ENCODE data around the gene TMEM244. TPM values are rescaled to one million over a fixed set of nuclear protein-coding genes. Genes with fewer than 3 reads are reported as not detected.

Gene TMEM244
- total and polyA plus RNA-seq, 2 of the 13 experiments (the other 11 are each of a cell fraction or from before 2014, with no cell fraction given), result not detected

- Histone ChIP-seq H3K4me2 (ENCODE audit: low read depth, low read length) (no peak overlapping the region), H3K27me3 (ENCODE audit: control insufficient read depth in 1 of 2, insufficient read depth in 2 of 2, low read length in 2 of 2) (no peaks in the 10 kb centered on the region), H4K20me1 (ENCODE audit: insufficient read depth, low read length) (no peaks in the 10 kb centered on the region), H3K27ac (ENCODE audit: extremely low read length, insufficient read depth, low read length) (no peak overlapping the region), H3K9me3 (ENCODE audit: low read length) (no peaks in the 10 kb centered on the region), H3K79me2 (ENCODE audit: insufficient read depth, low read length) (no peaks in the 10 kb centered on the region), H3K4me3 (replicated peaks in 1 of 3; ENCODE audit: insufficient read depth in 1 of 3, low read depth in 2 of 3, low read length in 3 of 3) (no peak overlapping the region), H2AFZ (ENCODE audit: low read length) (no peak overlapping the region), H3K9ac (ENCODE audit: insufficient read depth, low read depth, low read length) (no peak overlapping the region), H3K36me3 (replicated peaks in 1 of 2; ENCODE audit: control insufficient read depth in 1 of 2, insufficient read depth in 2 of 2, low read length in 2 of 2) (no peaks in the 10 kb centered on the region), H3K4me1 (ENCODE audit: insufficient read depth, low read length) (no peaks in the 10 kb centered on the region)
- no peak for TF ChIP-seq SNAPC4 (CRISPR knock-in tag; IDR thresholded peaks at IDR 0.05)
- TF ChIP-seq ZNF343 (CRISPR knock-in tag; IDR thresholded peaks at IDR 0.05), result no peak
- no peak for TF ChIP-seq FOXK2 (IDR thresholded peaks at IDR 0.05)
- TF ChIP-seq YEATS4 (CRISPR knock-in tag; IDR thresholded peaks at IDR 0.05; ENCODE audit: borderline replicate concordance), result no peak
- TF ChIP-seq NONO (IDR thresholded peaks at IDR 0.05), result no peak
- TF ChIP-seq NONO (CRISPR knock-in tag; conservative IDR thresholded peaks at IDR 0.05), result no peak
- TF ChIP-seq ZBTB49 (CRISPR knock-in tag; IDR thresholded peaks at IDR 0.05; ENCODE audit: borderline replicate concordance), result no peak
- no peak for TF ChIP-seq ZNF260 (CRISPR knock-in tag; IDR thresholded peaks at IDR 0.05; ENCODE audit: borderline replicate concordance, low read depth)
- no peak for TF ChIP-seq GPBP1L1 (CRISPR knock-in tag; IDR thresholded peaks at IDR 0.05)
- TF ChIP-seq MIER3 (CRISPR knock-in tag; IDR thresholded peaks at IDR 0.05; ENCODE audit: borderline replicate concordance), result no peak
- no peak for TF ChIP-seq HNF4G (IDR thresholded peaks at IDR 0.05; ENCODE audit: borderline replicate concordance, low read depth, low read length)
- no peak for TF ChIP-seq HNF4G (CRISPR knock-in tag; IDR thresholded peaks at IDR 0.05; ENCODE audit: borderline replicate concordance, low read depth)
- TF ChIP-seq TARDBP (CRISPR knock-in tag; IDR thresholded peaks at IDR 0.05), result no peak
- TF ChIP-seq ZNF83 (CRISPR knock-in tag; IDR thresholded peaks at IDR 0.05; ENCODE audit: borderline replicate concordance), result no peak
- no peak for TF ChIP-seq ATAD3A (CRISPR knock-in tag; IDR thresholded peaks at IDR 0.05)
- TF ChIP-seq YY1 (IDR thresholded peaks at IDR 0.05; ENCODE audit: insufficient read depth, insufficient replicate concordance, low read depth, low read length), result no peak
- 11% methylated on average over 11 of the region's 11 CpGs for WGBS (ENCODE audit: low lambda C conversion rate)
- no peak for FAIRE-seq
- ChIA-PET CTCF (ENCODE audit: low intra/inter-chr PET ratio, low total read pairs) (no interaction called here), POLR2A (no interaction called here)
- BruUV-seq (replicated peaks), result no TSS peak
- in situ Hi-C loops (cut with HindIII; ENCODE audit: extremely low pct_ligation_motif_present, low pct_unique_long_range_greater_than_20kb) (no loop called here), intact Hi-C loops (cut with micrococcal nuclease; ENCODE audit: unreplicated experiment) (no loop called here)
- no peak for ATAC-seq
- no peak for DNase-seq (ENCODE audit: low spot score)
These were observed 25.4 kb downstream of the TMEM244 start for GRCh38 chr6:129835691-129836090.
